T47D (cell line): Measurements from ENCODE around the gene LRP4.

Experiments
- DNase-seq, 2 experiments: peaks; one replicate each; pipeline versions ENCODE4 v3.0.0 to v3.0.0-alpha.2; 2011 to 2012; ENCODE audit warnings: low read depth in 1 of 2, low spot score in 1 of 2
- JUND ChIP-seq: IDR thresholded peaks from 2 replicates; pipeline ENCODE4 v1.6.1; 2012; ENCODE audit warnings: low read depth
- in situ Hi-C: cut with HindIII; loops from 2 replicates; pipeline ENCODE4 v1.10.0; 2016; ENCODE audit warnings: low sequenced_read_pairs, low pct_unique_long_range_greater_than_20kb

Gene LRP4

GRCh38 chr11:46914910-46915309 is 3.4 kb downstream of the LRP4 start:
- no peak for DNase-seq
- in situ Hi-C loops: no loop called here
- TF ChIP-seq JUND: no peak

- no peak for DNase-seq
- in situ Hi-C loops: no loop called here
- TF ChIP-seq JUND: no peak
These were observed 4.0 kb downstream of the LRP4 start for GRCh38 chr11:46914363-46914762.

GRCh38 chr11:46913484-46913883 is 4.9 kb downstream of the LRP4 start:
- in situ Hi-C loops: no loop called here
- no peak for DNase-seq
- TF ChIP-seq JUND: no peak

GRCh38 chr11:46912526-46913150 is 5.7 kb downstream of the LRP4 start:
- no peak for TF ChIP-seq JUND
- in situ Hi-C loops: no loop called here
- no peak for DNase-seq

- TF ChIP-seq JUND: no peak
- in situ Hi-C loops: no loop called here
- DNase-seq: no peak
These were observed 10.7 kb downstream of the LRP4 start for GRCh38 chr11:46907606-46908005.

DNA sequence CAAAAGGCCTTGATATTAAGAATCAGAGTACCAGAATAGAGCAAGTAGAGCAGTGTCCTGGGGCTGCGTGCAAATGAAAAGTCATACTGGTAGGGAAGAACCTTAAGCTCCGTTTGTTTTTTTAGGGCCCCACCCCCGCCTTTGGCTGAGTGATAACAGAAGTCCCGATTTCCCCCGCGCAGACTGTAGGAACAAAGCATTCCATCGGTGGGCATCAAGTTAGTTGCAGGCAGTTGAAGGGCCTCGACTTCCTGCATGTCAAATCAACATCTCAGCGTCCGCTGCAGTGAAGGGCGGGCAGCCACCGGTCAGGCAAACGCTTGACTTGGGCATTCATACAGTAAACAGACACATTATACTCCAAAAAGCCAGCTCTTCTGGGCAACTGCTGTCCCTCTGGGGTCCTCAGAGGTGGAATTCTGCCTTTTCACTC is 11.7 kb downstream of the LRP4 start:
- in situ Hi-C loops: no loop called here

DNA sequence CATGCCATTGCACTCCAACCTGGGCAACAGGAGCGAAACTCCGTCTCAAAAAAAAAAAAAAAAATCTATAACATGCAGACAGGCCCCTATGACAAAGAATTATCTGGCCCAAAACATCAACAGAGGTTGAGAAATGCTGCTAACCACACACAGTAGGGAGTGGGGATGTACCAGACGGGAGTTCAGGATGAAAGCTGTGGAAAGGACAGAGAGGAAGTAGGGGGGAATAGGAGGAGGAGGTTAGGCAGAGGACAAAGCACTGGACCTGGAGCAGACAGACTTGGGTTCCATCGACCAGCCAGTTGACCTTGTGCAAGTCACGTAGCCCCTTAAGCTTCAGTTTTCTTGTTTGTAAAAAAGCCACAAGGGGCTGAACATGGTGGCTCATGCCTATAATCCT is 12.5 kb downstream of the LRP4 start:
- in situ Hi-C loops: no loop called here
- DNase-seq: no peak
- TF ChIP-seq JUND: no peak

More for the DNA sequence above, 11.7 kb downstream of the LRP4 start:
- no peak for DNase-seq
- no peak for TF ChIP-seq JUND

- DNase-seq: no peak
- TF ChIP-seq JUND: no peak
- in situ Hi-C loops: no loop called here
These were observed 14.5 kb downstream of the LRP4 start for GRCh38 chr11:46903846-46904245.

DNA sequence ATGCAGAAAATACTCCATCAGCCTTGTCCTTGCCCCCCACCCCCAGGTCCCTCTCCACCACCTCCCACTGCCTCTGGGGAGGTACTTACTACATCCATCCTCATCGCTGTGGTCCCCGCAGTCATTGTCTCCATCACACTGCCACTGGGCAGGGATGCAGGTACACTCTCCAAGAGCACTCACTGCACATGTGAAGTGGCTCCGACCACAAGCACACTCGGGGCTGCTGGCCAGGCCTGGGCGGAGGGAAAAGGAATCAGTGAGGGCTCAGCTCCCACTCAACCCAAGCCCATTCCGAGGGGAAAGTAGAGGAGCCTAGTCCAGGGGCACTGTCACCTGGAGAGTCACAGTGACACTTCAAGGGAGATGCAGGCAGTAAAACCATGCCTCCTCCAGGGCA is 15.7 kb downstream of the LRP4 start:
- TF ChIP-seq JUND: no peak
- no peak for DNase-seq
- in situ Hi-C loops: no loop called here

- in situ Hi-C loops: no loop called here
- no peak for DNase-seq
- TF ChIP-seq JUND: no peak
These were observed 17.2 kb downstream of the LRP4 start for GRCh38 chr11:46901156-46901555.

GRCh38 chr11:46900091-46900746 is 18.1 kb downstream of the LRP4 start:
- in situ Hi-C loops: no loop called here
- TF ChIP-seq JUND: no peak
- DNase-seq: no peak

GRCh38 chr11:46899501-46900025 is 18.8 kb downstream of the LRP4 start:
- no peak for DNase-seq
- in situ Hi-C loops: no loop called here
- TF ChIP-seq JUND: no peak

DNA sequence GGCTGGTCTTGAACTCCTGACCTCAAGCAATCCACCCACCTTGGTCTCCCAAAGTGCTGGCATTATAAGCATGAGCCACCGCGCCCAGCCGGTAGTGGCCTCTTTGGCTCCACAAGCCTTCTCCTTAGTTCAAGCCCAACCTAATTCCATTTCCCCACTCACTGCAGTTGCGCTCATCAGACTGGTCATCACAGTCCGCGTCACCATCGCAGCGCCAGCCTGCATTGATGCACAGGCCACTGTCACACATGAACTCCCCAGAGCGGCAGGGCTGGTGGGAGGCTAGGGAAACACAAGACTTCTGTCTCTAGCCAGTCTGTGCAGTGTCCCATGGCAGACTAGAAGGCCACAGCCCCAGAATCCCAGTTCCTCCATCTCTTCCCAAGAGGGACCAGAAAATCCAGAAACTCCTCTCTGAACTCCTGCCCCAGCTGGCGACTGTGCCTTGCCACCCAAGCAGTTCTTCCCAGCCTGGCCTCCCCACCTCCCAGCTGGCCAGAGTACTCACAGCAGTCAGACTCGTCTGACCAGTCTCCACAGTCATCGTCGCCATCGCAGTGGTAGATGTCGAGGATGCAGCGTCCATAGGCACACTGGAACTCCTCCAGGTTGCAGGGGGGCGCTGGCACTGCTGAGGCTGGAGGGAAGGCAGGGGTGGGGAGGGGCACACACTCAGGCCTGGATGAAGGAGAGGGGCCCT is 19.8 kb downstream of the LRP4 start:
- DNase-seq: peak; percentile 88 to 92
- TF ChIP-seq JUND: no peak
- in situ Hi-C loops: no loop called here
